HepG2 (cell line): ENCODE data around the gene FASLG.

Experiments
- EP300 ChIP-seq, 3 experiments: sonication (generic) in 1 of 3; formaldehyde crosslinking in 1 of 3; IDR thresholded peaks; 2 replicates each; pipeline versions ENCODE4 v1.5.1 to v1.6.1; 2011 to 2020; ENCODE audit warnings: low read depth in 2 of 3, low read length in 2 of 3, borderline replicate concordance in 1 of 3, improper control_type of control experiment in 1 of 3, mild to moderate bottlenecking in 1 of 3, missing genetic modification reagents in 1 of 3, moderate library complexity in 1 of 3
- EZH2 ChIP-seq: conservative IDR thresholded peaks from 2 replicates; pipeline ENCODE4 v1.6.1; 2012; ENCODE audit warnings: mild to moderate bottlenecking, low read depth, low read length, moderate library complexity
- HDAC6 ChIP-seq: fragments of 200-600 bp; sonication (generic); IDR thresholded peaks from 2 replicates; pipeline ENCODE4 v1.7.0; 2017; ENCODE audit warnings: mild to moderate bottlenecking, antibody characterized with exemption, low read length, low read depth
- KDM4B ChIP-seq: sonication (generic); formaldehyde crosslinking; IDR thresholded peaks from 2 replicates; pipeline ENCODE4 v1.4.0; 2020; ENCODE audit warnings: missing genetic modification reagents
- MAFK ChIP-seq, 2 experiments: IDR thresholded peaks in 1 of 2; conservative IDR thresholded peaks in 1 of 2; 2 replicates each; pipeline ENCODE4 v1.6.1; 2011; ENCODE audit warnings: improper control_type of control experiment in 2 of 2, low read length in 2 of 2
- ZNF274 ChIP-seq: sonication (generic); formaldehyde crosslinking; IDR thresholded peaks from 2 replicates; pipeline ENCODE4 v1.5.1; 2020; ENCODE audit warnings: mild to moderate bottlenecking, missing genetic modification reagents
- ZNF782 ChIP-seq: sonication (generic); formaldehyde crosslinking; IDR thresholded peaks from 2 replicates; pipeline ENCODE4 v1.4.0; 2020; ENCODE audit warnings: missing genetic modification reagents, mild to moderate bottlenecking, borderline replicate concordance
- TF ChIP-seq, protein P1 (sequence below): sonication (generic); formaldehyde crosslinking; IDR thresholded peaks from 2 replicates; pipeline ENCODE4 v1.5.0; 2020; ENCODE audit warnings: mild to moderate bottlenecking, missing genetic modification reagents, moderate library complexity
- TF ChIP-seq, protein P2 (sequence below): IDR thresholded peaks from 2 replicates; pipeline ENCODE4 v1.6.1; 2012; ENCODE audit warnings: inconsistent platforms

DNA sequence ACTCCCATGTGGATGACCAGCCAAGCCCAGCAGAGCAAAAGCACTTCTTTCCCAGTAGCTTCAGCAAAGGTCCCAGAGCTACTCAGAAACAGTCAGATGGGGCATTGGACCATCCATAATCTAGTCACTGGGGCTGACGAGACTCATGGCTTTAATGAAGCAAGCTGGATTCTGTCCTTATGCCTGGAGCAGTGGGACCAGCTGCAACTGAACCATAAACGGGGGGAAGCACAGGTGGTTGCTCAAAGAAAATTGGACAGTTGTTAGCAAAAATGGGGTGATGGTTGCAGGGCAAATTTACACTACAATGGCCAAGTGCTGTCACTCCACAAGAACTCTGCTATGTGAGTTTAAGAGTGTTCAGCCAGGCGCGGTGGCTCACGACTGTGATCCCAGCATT is 17.4 kb upstream of the FASLG start:
- TF ChIP-seq, protein P1, sequence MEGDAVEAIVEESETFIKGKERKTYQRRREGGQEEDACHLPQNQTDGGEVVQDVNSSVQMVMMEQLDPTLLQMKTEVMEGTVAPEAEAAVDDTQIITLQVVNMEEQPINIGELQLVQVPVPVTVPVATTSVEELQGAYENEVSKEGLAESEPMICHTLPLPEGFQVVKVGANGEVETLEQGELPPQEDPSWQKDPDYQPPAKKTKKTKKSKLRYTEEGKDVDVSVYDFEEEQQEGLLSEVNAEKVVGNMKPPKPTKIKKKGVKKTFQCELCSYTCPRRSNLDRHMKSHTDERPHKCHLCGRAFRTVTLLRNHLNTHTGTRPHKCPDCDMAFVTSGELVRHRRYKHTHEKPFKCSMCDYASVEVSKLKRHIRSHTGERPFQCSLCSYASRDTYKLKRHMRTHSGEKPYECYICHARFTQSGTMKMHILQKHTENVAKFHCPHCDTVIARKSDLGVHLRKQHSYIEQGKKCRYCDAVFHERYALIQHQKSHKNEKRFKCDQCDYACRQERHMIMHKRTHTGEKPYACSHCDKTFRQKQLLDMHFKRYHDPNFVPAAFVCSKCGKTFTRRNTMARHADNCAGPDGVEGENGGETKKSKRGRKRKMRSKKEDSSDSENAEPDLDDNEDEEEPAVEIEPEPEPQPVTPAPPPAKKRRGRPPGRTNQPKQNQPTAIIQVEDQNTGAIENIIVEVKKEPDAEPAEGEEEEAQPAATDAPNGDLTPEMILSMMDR (CRISPR knock-in tag) = no peak
- no peak for TF ChIP-seq MAFK (conservative IDR thresholded peaks at IDR 0.05 in 1 of 2, IDR thresholded peaks at IDR 0.05 in 1 of 2; ENCODE audit: low read length in 2 of 2)
- TF ChIP-seq, protein P2, sequence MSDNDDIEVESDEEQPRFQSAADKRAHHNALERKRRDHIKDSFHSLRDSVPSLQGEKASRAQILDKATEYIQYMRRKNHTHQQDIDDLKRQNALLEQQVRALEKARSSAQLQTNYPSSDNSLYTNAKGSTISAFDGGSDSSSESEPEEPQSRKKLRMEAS = no peak
- TF ChIP-seq EP300 (IDR thresholded peaks at IDR 0.05; ENCODE audit: low read depth in 2 of 2, low read length in 2 of 2) = no peak
- TF ChIP-seq EP300 (CRISPR knock-in tag; IDR thresholded peaks at IDR 0.05; ENCODE audit: borderline replicate concordance) = no peak
- TF ChIP-seq EZH2 = no peak
- TF ChIP-seq HDAC6 = no peak
- no peak for TF ChIP-seq ZNF782 (CRISPR knock-in tag)
- TF ChIP-seq KDM4B (CRISPR knock-in tag) = no peak
- TF ChIP-seq ZNF274 (CRISPR knock-in tag) = no peak
